Neural progenitor cell (in vitro differentiated cells): ENCODE results near the gene BRD7. TPM values are rescaled to one million over a fixed set of nuclear protein-coding genes. Genes with fewer than 3 reads are reported as not detected.

Source experiments
- DNase-seq: peaks from one replicate; pipeline ENCODE4 v3.0.0-alpha.2; 2016; ENCODE audit warnings: low spot score
- H2AFZ ChIP-seq: fragments of 200-600 bp; sonication (generic); replicated peaks from 2 replicates; pipeline ENCODE4 v1.6.1; 2016; ENCODE audit warnings: antibody characterized with exemption
- H3F3A ChIP-seq: fragments of 200-600 bp; sonication (generic); 2 replicates; pipeline ENCODE4 v1.6.1; 2016; ENCODE audit warnings: antibody characterized with exemption, low read depth
- H3K27ac ChIP-seq: fragments of 200-600 bp; sonication (generic); 2 replicates; pipeline ENCODE4 v1.5.1; 2016; ENCODE audit warnings: mild to moderate bottlenecking
- H3K27me3 ChIP-seq: fragments of 200-600 bp; sonication (generic); 2 replicates; pipeline ENCODE4 v1.6.1; 2016; ENCODE audit warnings: mild to moderate bottlenecking, moderate library complexity
- H3K36me3 ChIP-seq: fragments of 200-600 bp; sonication (generic); 2 replicates; pipeline ENCODE4 v1.5.1; 2016
- H3K4me1 ChIP-seq: fragments of 200-600 bp; sonication (generic); 2 replicates; pipeline ENCODE4 v1.6.1; 2016; ENCODE audit warnings: mixed run types
- H3K4me2 ChIP-seq: fragments of 200-600 bp; sonication (generic); 2 replicates; pipeline ENCODE4 v1.6.1; 2016
- H3K4me3 ChIP-seq: fragments of 200-600 bp; sonication (generic); 2 replicates; pipeline ENCODE4 v1.5.1; 2016
- H3K79me2 ChIP-seq: fragments of 200-600 bp; sonication (generic); 2 replicates; pipeline ENCODE4 v1.6.1; 2016; ENCODE audit warnings: low read depth
- H3K9ac ChIP-seq: fragments of 200-600 bp; sonication (generic); 2 replicates; pipeline ENCODE4 v1.6.1; 2016
- H3K9me3 ChIP-seq: fragments of 200-600 bp; sonication (generic); 2 replicates; pipeline ENCODE4 v1.5.1; 2016; ENCODE audit warnings: low read depth
- H4K20me1 ChIP-seq: fragments of 200-600 bp; sonication (generic); 2 replicates; pipeline ENCODE4 v1.6.1; 2016; ENCODE audit warnings: low read depth
- H3K27ac Mint-ChIP-seq: 3 replicates; pipeline ENCODE4 v1.8.0; 2021; ENCODE audit warnings: mixed read lengths
- H3K27me3 Mint-ChIP-seq: 2 replicates; pipeline ENCODE4 v1.8.0; 2022; ENCODE audit warnings: low read depth, mild to moderate bottlenecking, inconsistent platforms, moderate library complexity, mixed read lengths; ENCODE audit not compliant: insufficient read depth
- H3K36me3 Mint-ChIP-seq: 3 replicates; pipeline ENCODE4 v1.8.0; 2021; ENCODE audit warnings: mixed read lengths
- H3K4me1 Mint-ChIP-seq: 3 replicates; pipeline ENCODE4 v1.8.0; 2021; ENCODE audit warnings: mixed read lengths
- H3K4me3 Mint-ChIP-seq: 3 replicates; pipeline ENCODE4 v1.8.0; 2021; ENCODE audit warnings: mild to moderate bottlenecking, moderate library complexity, mixed read lengths
- H3K9me3 Mint-ChIP-seq: 3 replicates; pipeline ENCODE4 v1.8.0; 2020; ENCODE audit warnings: mixed read lengths
- EZH2 ChIP-seq: fragments of 200-600 bp; sonication (generic); IDR thresholded peaks from 2 replicates; pipeline ENCODE4 v1.6.1; 2017; ENCODE audit warnings: antibody characterized with exemption, mild to moderate bottlenecking, moderate library complexity
- EZH2phosphoT487 ChIP-seq: fragments of 200-600 bp; sonication (generic); IDR thresholded peaks from 2 replicates; pipeline ENCODE4 v1.6.1; 2017; ENCODE audit warnings: antibody characterized with exemption
- total RNA-seq: library from RNA; depleted of rRNA; stranded (reverse); fragments of >200 nt; gene quantifications from 2 replicates; pipeline ENCODE4 v1.2.3, GENCODE V29; 2015; ENCODE audit warnings: low replicate concordance
- TF ChIP-seq, protein P1 (sequence below): fragments of 200-600 bp; sonication (generic); IDR thresholded peaks from 2 replicates; pipeline ENCODE4 v1.5.1; 2017; ENCODE audit warnings: antibody characterized with exemption, mild to moderate bottlenecking

The BRD7 gene
- total RNA-seq, 1 donor from 2014 or later: 164 TPM

GRCh38 chr16:50305441-50306061 is 63.2 kb downstream of the BRD7 start:
- Histone ChIP-seq H3K4me1 (no peaks in the 10 kb centered on the region), H3K36me3 (no peaks in the 10 kb centered on the region), H3K4me2 (no peak overlapping the region), H3K79me2 (no peaks in the 10 kb centered on the region), H3K9ac (no peak overlapping the region), H2AFZ (no peak overlapping the region), H3K9me3 (no peaks in the 10 kb centered on the region), H3F3A (no peaks in the 10 kb centered on the region), H3K27me3 (no peaks in the 10 kb centered on the region), H4K20me1 (no peaks in the 10 kb centered on the region), H3K27ac (no peak overlapping the region), H3K4me3 (no peak overlapping the region)
- no peaks in the 10 kb centered on the region for H3K36me3 Mint-ChIP-seq
- no peaks in the 10 kb centered on the region for H3K9me3 Mint-ChIP-seq
- TF ChIP-seq EZH2phosphoT487 (no peak), EZH2 (no peak)
- TF ChIP-seq, protein P1, sequence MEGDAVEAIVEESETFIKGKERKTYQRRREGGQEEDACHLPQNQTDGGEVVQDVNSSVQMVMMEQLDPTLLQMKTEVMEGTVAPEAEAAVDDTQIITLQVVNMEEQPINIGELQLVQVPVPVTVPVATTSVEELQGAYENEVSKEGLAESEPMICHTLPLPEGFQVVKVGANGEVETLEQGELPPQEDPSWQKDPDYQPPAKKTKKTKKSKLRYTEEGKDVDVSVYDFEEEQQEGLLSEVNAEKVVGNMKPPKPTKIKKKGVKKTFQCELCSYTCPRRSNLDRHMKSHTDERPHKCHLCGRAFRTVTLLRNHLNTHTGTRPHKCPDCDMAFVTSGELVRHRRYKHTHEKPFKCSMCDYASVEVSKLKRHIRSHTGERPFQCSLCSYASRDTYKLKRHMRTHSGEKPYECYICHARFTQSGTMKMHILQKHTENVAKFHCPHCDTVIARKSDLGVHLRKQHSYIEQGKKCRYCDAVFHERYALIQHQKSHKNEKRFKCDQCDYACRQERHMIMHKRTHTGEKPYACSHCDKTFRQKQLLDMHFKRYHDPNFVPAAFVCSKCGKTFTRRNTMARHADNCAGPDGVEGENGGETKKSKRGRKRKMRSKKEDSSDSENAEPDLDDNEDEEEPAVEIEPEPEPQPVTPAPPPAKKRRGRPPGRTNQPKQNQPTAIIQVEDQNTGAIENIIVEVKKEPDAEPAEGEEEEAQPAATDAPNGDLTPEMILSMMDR: no peak
- H3K4me3 Mint-ChIP-seq: no peak overlapping the region
- no peak for DNase-seq
- H3K4me1 Mint-ChIP-seq: peaks cover 6% of the 10 kb centered on the region
- H3K27ac Mint-ChIP-seq: no peak overlapping the region
- H3K27me3 Mint-ChIP-seq: peaks cover 2% of the 10 kb centered on the region

- no peak overlapping the region for H3K9ac ChIP-seq
- no peaks in the 10 kb centered on the region for H3K27me3 ChIP-seq
- H2AFZ ChIP-seq: no peak overlapping the region
- H3K79me2 ChIP-seq: no peaks in the 10 kb centered on the region
- Mint-ChIP-seq H3K4me3 (no peak overlapping the region), H3K9me3 (no peaks in the 10 kb centered on the region), H3K36me3 (no peaks in the 10 kb centered on the region), H3K27ac (no peak overlapping the region), H3K4me1 (no peaks in the 10 kb centered on the region), H3K27me3 (peaks cover 2% of the 10 kb centered on the region)
- H4K20me1 ChIP-seq: no peaks in the 10 kb centered on the region
- no peak overlapping the region for H3K27ac ChIP-seq
- H3K36me3 ChIP-seq: no peaks in the 10 kb centered on the region
- H3K9me3 ChIP-seq: no peaks in the 10 kb centered on the region
- no peaks in the 10 kb centered on the region for H3K4me1 ChIP-seq
- no peak overlapping the region for H3K4me2 ChIP-seq
- no peak overlapping the region for H3K4me3 ChIP-seq
- TF ChIP-seq EZH2phosphoT487: no peak
- no peak for TF ChIP-seq EZH2
- TF ChIP-seq, protein P1: no peak
- DNase-seq: no peak
- no peaks in the 10 kb centered on the region for H3F3A ChIP-seq
These were observed 64.0 kb downstream of the BRD7 start for GRCh38 chr16:50304467-50305440.

GRCh38 chr16:50303605-50304466 is 65.0 kb downstream of the BRD7 start:
- TF ChIP-seq EZH2phosphoT487 (no peak), EZH2 (no peak)
- TF ChIP-seq, protein P1: no peak
- Histone ChIP-seq H4K20me1 (no peaks in the 10 kb centered on the region), H3K27me3 (no peaks in the 10 kb centered on the region), H3K4me3 (no peak overlapping the region), H3K79me2 (no peaks in the 10 kb centered on the region), H3K4me1 (no peaks in the 10 kb centered on the region), H3K27ac (no peak overlapping the region), H3K9me3 (no peaks in the 10 kb centered on the region), H3K9ac (no peak overlapping the region), H3K36me3 (no peaks in the 10 kb centered on the region), H3K4me2 (no peak overlapping the region), H2AFZ (no peak overlapping the region), H3F3A (no peaks in the 10 kb centered on the region)
- DNase-seq: no peak
- Mint-ChIP-seq H3K27ac (no peak overlapping the region), H3K27me3 (peaks cover 2% of the 10 kb centered on the region), H3K36me3 (no peaks in the 10 kb centered on the region), H3K4me3 (no peak overlapping the region), H3K9me3 (no peaks in the 10 kb centered on the region), H3K4me1 (no peaks in the 10 kb centered on the region)
